Thymus (tissue), 11 donors: ENCODE measurements around the gene RYK. TPM values are rescaled to one million over a fixed set of nuclear protein-coding genes. Genes with fewer than 3 reads are reported as not detected.

Source experiments
- DNase-seq, 9 donors: peaks; one replicate each; pipeline ENCODE4 v3.0.0-alpha.2; 2013; ENCODE audit warnings: low spot score in 9 of 9, low read depth in 6 of 9, missing footprints in 1 of 9
- H3K27ac ChIP-seq, 2 donors: one replicate each; pipeline ENCODE4 v1.5.1; 2013; ENCODE audit warnings: control low read depth in 1 of 2, low read depth in 1 of 2, low read length in 1 of 2, mild to moderate bottlenecking in 1 of 2, moderate library complexity in 1 of 2
- H3K27me3 ChIP-seq, 2 donors: one replicate each; pipeline ENCODE4 v1.5.1; 2013; ENCODE audit warnings: low read length in 1 of 2; ENCODE audit not compliant: control insufficient read depth in 2 of 2, insufficient read depth in 1 of 2
- H3K36me3 ChIP-seq, 2 donors: one replicate each; pipeline ENCODE4 v1.5.1; 2013; ENCODE audit warnings: low read length in 1 of 2, mild to moderate bottlenecking in 1 of 2, moderate library complexity in 1 of 2; ENCODE audit not compliant: control insufficient read depth in 2 of 2, insufficient read depth in 2 of 2
- H3K4me1 ChIP-seq, 2 donors: one replicate each; pipeline ENCODE4 v1.5.1; 2013; ENCODE audit warnings: low read length in 2 of 2; ENCODE audit not compliant: control insufficient read depth in 2 of 2, insufficient read depth in 2 of 2
- H3K4me3 ChIP-seq, 2 donors: one replicate each; pipeline ENCODE4 v1.5.1; 2013; ENCODE audit warnings: low read length in 2 of 2, control low read depth in 1 of 2, mild to moderate bottlenecking in 1 of 2
- H3K9me3 ChIP-seq, 2 donors: one replicate each; pipeline ENCODE4 v1.5.1; 2013; ENCODE audit warnings: low read length in 1 of 2, mild to moderate bottlenecking in 1 of 2; ENCODE audit not compliant: control insufficient read depth in 2 of 2, insufficient read depth in 1 of 2
- WGBS: extraction: QIAGEN DNeasy Blood & Tissue Kit; methylation state at CpG from one replicate; pipeline ENCODE4 v1.1.7; 2013; 5-methylcytosine and 5-hydroxymethylcytosine counted together
- polyA plus RNA-seq: library from polyadenylated mRNA; stranded (reverse); fragments of 200-250 nt; gene quantifications from one replicate; pipeline ENCODE4 v1.2.3, GENCODE V29; 2013
- total RNA-seq: library from RNA; stranded (reverse); fragments of 120-200 nt; gene quantifications from one replicate; pipeline ENCODE4 v1.2.4, GENCODE V29; 2013
- donor health status: healthy.

RYK gene
- total and polyA plus RNA-seq, 2 donors = 40.9 to 53.6 TPM

DNA sequence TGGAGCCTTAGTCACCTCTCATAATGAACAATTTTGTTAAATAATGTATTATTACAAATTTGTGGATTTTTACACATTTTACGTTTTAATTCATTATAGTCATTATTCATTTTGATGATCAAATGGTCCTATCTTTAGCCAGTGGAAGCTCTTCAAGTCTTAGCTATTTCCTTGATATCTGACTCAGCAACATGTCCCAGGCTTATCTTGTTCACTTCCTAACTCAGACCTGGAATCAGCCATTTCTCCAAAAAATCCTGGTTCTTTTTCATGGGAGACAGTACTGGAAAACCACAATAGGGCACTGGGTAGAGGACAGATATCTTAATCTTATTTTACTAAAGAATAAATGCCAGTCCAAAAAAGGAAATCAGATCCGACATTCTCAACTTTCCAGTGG is 56.4 kb downstream of the RYK start:
- no peaks in the 10 kb centered on the region for H3K9me3 ChIP-seq
- H3K27me3 ChIP-seq = no peaks in the 10 kb centered on the region
- peaks cover 0 to 9% of the 10 kb centered on the region in 2 donors for H3K36me3 ChIP-seq
- H3K4me1 ChIP-seq = no peaks in the 10 kb centered on the region
- 97% methylated on average over 2 of the region's 2 CpGs for WGBS
- no peak overlapping the region for H3K4me3 ChIP-seq
- no peak overlapping the region for H3K27ac ChIP-seq
- DNase-seq = no peak

- Histone ChIP-seq H3K27me3 (no peaks in the 10 kb centered on the region), H3K4me1 (no peaks in the 10 kb centered on the region), H3K9me3 (no peaks in the 10 kb centered on the region), H3K36me3 (peaks cover 0 to 5% of the 10 kb centered on the region in 2 donors), H3K27ac (no peak overlapping the region), H3K4me3 (no peak overlapping the region)
- WGBS = 96% methylated on average over 3 of the region's 3 CpGs
- no peak for DNase-seq
These were observed 60.4 kb downstream of the RYK start for GRCh38 chr3:134190250-134190649.

GRCh38 chr3:134189849-134190248 is 60.8 kb downstream of the RYK start:
- H3K9me3 ChIP-seq = no peaks in the 10 kb centered on the region
- H3K4me3 ChIP-seq = no peak overlapping the region
- no peak overlapping the region for H3K27ac ChIP-seq
- H3K36me3 ChIP-seq = peaks cover 0 to 5% of the 10 kb centered on the region in 2 donors
- no peaks in the 10 kb centered on the region for H3K4me1 ChIP-seq
- H3K27me3 ChIP-seq = no peaks in the 10 kb centered on the region
- DNase-seq = no peak

DNA sequence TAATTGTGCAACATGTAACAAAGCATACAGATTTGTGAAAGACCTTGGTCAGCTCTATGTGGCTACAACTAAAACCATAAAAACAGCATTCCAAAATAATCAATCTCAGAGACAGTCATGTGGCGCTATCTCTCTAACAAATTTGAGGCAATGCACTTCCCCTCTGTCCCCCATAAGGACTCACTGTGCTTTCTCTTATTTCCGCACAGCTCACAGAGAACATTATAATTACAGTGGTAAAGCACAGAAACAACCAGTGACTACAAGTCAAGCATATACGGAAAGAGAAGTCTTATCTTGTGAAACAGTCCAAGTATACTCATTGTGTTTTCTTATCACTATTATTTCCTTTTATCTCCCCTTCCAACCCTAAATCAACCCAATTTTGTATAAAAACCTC is 64.3 kb downstream of the RYK start:
- Histone ChIP-seq H3K4me1 (no peaks in the 10 kb centered on the region), H3K27ac (no peak overlapping the region), H3K4me3 (no peak overlapping the region), H3K36me3 (peaks cover 0 to 2% of the 10 kb centered on the region in 2 donors), H3K9me3 (no peaks in the 10 kb centered on the region), H3K27me3 (no peaks in the 10 kb centered on the region)
- WGBS = 98% methylated on average over 3 of the region's 3 CpGs
- no peak for DNase-seq

GRCh38 chr3:134180761-134181160 is 69.9 kb downstream of the RYK start:
- Histone ChIP-seq H3K9me3 (no peaks in the 10 kb centered on the region), H3K4me3 (no peak overlapping the region), H3K27me3 (no peaks in the 10 kb centered on the region), H3K36me3 (peaks cover under 1 to 4% of the 10 kb centered on the region in 2 donors), H3K4me1 (no peaks in the 10 kb centered on the region), H3K27ac (no peak overlapping the region)
- WGBS = 97% methylated on average over 1 of the region's 1 CpG
- DNase-seq = no peak

DNA sequence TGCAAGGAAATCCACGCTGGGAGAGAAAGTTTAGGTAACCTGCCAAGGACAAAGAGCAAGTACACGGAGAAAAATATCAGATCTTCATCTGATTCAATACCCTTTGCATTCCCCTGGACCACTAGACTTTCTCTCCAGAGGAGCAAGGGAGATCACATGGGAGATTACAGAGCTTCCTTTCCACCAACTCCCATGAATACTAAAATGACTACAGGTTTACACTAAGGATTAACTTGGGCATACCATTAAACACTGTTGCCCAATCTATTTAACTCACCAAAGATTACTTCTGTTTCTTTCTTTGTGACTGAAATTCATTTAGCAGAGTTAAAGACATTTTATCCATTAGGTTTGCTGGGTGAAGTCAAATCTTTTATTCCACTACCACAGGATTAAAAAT is 71.2 kb downstream of the RYK start:
- Histone ChIP-seq H3K36me3 (peaks cover 7 to 9% of the 10 kb centered on the region in 2 donors), H3K27me3 (no peaks in the 10 kb centered on the region), H3K9me3 (no peaks in the 10 kb centered on the region), H3K4me3 (no peak overlapping the region), H3K4me1 (no peaks in the 10 kb centered on the region), H3K27ac (no peak overlapping the region)
- 97% methylated on average over 2 of the region's 2 CpGs for WGBS
- DNase-seq = no peak

DNA sequence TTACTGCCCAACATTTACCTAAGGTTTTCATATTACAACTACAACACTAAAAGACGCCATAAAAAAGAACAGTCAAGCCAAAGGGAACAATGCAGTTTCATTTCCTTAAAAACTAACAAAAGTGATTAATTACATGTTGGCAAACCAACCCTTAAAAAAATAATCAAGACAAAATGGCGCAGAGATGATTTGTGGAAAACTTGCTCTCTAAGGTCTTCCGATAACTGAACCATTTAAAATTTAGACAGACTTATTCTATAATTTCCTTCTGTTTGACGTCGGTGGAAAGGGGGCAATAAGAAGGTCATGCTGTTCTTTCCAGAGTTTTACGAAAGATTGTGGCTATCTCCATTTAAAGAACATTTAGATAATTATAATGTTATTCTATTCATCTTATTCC is 87.6 kb downstream of the RYK start:
- WGBS = 88% methylated on average over 6 of the region's 6 CpGs
- peaks cover 6 to 10% of the 10 kb centered on the region in 2 donors for H3K36me3 ChIP-seq
- H3K27ac ChIP-seq = no peak overlapping the region
- H3K4me1 ChIP-seq = no peaks in the 10 kb centered on the region
- no peak overlapping the region for H3K4me3 ChIP-seq
- no peaks in the 10 kb centered on the region for H3K27me3 ChIP-seq
- no peak for DNase-seq
- peaks cover 0 to 1% of the 10 kb centered on the region in 2 donors for H3K9me3 ChIP-seq

DNA sequence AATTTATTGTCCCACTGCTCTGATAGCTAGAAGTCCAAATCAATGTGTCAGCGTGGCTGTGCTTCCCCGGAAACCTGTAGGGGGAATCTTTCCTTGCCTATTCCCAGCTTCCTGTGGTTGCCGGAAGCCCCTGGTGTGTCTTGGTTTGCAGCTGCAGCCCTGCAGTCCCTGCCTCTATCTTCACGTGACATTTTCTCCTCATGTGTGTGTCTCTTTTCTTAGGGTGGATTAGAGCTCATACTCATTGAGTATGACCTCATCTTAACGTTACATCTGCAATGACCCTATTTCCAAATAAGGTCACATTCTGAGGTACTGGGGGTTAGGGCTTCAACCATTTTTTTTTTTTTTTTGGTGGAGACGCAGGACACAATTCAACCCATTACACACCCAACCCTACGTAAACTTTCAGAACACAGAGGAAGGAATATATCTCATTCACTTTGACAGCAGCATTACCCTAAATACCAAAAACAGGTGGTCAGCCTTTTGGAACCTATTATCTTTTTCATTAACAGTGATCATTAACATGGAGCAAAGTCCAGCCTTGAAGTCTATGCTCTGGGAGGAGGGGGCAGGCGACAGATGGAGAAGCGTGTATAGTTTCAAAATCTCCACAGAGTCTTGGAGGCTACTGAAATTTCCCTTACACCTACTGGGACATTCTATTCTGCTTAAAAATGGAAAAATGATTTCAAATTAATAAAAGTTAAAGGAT is 88.6 kb downstream of the RYK start:
- Histone ChIP-seq H3K9me3 (peaks cover 0 to 1% of the 10 kb centered on the region in 2 donors), H3K4me3 (no peak overlapping the region), H3K27ac (no peak overlapping the region), H3K4me1 (no peaks in the 10 kb centered on the region), H3K36me3 (peaks cover 10 to 13% of the 10 kb centered on the region in 2 donors), H3K27me3 (no peaks in the 10 kb centered on the region)
- no peak for DNase-seq
- 97% methylated on average over 9 of the region's 9 CpGs for WGBS

DNA sequence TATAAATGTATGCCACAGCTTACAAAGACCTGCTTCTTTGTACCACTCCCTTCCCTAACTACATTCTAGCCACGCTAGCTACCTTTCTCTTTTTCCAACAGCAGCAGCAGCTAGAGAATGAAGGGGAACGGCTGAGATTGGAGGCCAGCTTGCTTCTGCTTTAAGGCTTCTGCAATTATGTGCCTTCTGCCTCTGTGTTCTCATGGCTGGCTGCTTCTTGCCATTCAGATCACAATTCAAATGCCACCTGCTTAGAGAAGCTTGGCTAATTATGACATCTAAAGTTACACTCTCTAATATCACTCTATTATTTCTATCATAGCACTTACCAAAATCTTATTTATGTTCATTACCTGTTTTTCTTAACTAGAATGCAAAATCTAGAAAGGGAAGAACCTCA is 95.2 kb downstream of the RYK start:
- Histone ChIP-seq H3K4me1 (no peaks in the 10 kb centered on the region), H3K27ac (no peak overlapping the region), H3K9me3 (peaks cover 0 to 1% of the 10 kb centered on the region in 2 donors), H3K36me3 (peaks cover 15 to 26% of the 10 kb centered on the region in 2 donors), H3K27me3 (no peaks in the 10 kb centered on the region), H3K4me3 (no peak overlapping the region)
- WGBS = 67% methylated on average over 2 of the region's 2 CpGs
- DNase-seq = no peak
